K562 (cell line): ENCODE results near the gene RNF123. TPM values are rescaled to one million over a fixed set of nuclear protein-coding genes. Genes with fewer than 3 reads are reported as not detected.

Experiments
- ATAC-seq: fragments of 200-7000 bp; cut with Tn5 transposase; 3 replicates; pipeline ENCODE4 v1.9.1; 2020; ENCODE audit warnings: moderate library complexity
- BruUV-seq: library from RNA; stranded (reverse); fragments of 400-500 nt; replicated peaks from 2 replicates; lab custom pipeline; 2021; lab: Mats Ljungman, UMichigan
- CTCF ChIA-PET: fragments of 300-600 bp; formaldehyde crosslinking; extraction: SDS; loops from one replicate; lab custom pipeline; 2021; ENCODE audit warnings: low intra/inter-chr PET ratio; lab: Yijun Ruan, JAX
- POLR2A ChIA-PET: fragments of 300-600, 350-650 bp; sonication (Branson Sonifier 250); formaldehyde crosslinking; extraction: SDS; loops from one replicate; lab custom pipeline; 2021; ENCODE audit warnings: antibody characterized with exemption, inconsistent platforms; lab: Yijun Ruan, JAX
- DNase-seq, 4 experiments: peaks; one replicate each; pipeline versions ENCODE4 v3.0.0 to v3.0.0-alpha.2; 2011 to 2018; ENCODE audit warnings: low spot score in 3 of 4, mixed read lengths in 3 of 4; ENCODE audit errors: extremely low read depth in 1 of 4
- FAIRE-seq: peaks from 2 replicates; lab custom pipeline; 2011; peaks lifted over from hg19 to GRCh38; lab: Jason Lieb, UNC
- H2AFZ ChIP-seq: 2 replicates; pipeline ENCODE4 v1.6.0; 2011; ENCODE audit warnings: low read depth, low read length, control low read depth, inconsistent platforms
- H3K27ac ChIP-seq: fragments of 200-600 bp; 3 replicates; pipeline ENCODE4 v1.8.0; 2011; ENCODE audit warnings: low read depth, mild to moderate bottlenecking, control low read depth, inconsistent platforms, low read length, moderate library complexity, mixed read lengths; ENCODE audit errors: extremely low read depth
- H3K27me3 ChIP-seq, 2 experiments: fragments of 300-600 bp in 1 of 2; 2 replicates in 1 of 2; 3 replicates in 1 of 2; pipeline versions ENCODE4 v1.6.0 to v1.8.0; 2011; ENCODE audit warnings: inconsistent platforms in 2 of 2, low read length in 2 of 2, mild to moderate bottlenecking in 1 of 2, mixed read lengths in 1 of 2, moderate library complexity in 1 of 2; ENCODE audit not compliant: control insufficient read depth in 2 of 2, insufficient read depth in 2 of 2
- H3K36me3 ChIP-seq: fragments of 300-600 bp; 3 replicates; pipeline ENCODE4 v1.8.0; 2011; ENCODE audit warnings: mild to moderate bottlenecking, low read length, inconsistent platforms; ENCODE audit not compliant: control insufficient read depth, insufficient read depth
- H3K4me1 ChIP-seq, 2 experiments: fragments of 200-600 bp in 1 of 2; replicated peaks in 1 of 2; 2 replicates in 1 of 2; 3 replicates in 1 of 2; pipeline versions ENCODE4 v1.5.1 to v1.8.0; 2011; ENCODE audit warnings: inconsistent platforms in 2 of 2, low read length in 2 of 2, mild to moderate bottlenecking in 1 of 2, mixed read lengths in 1 of 2, moderate library complexity in 1 of 2; ENCODE audit not compliant: control insufficient read depth in 2 of 2, insufficient read depth in 2 of 2
- H3K4me2 ChIP-seq: 2 replicates; pipeline ENCODE4 v1.6.1; 2011; ENCODE audit warnings: low read length, control low read depth, inconsistent platforms, mixed read lengths; ENCODE audit not compliant: insufficient read depth
- H3K4me3 ChIP-seq: fragments of 200-600 bp; sonication (generic), shearing (Covaris generic); 2 replicates; pipeline ENCODE4 v1.5.1; 2016; ENCODE audit warnings: control low read depth, inconsistent platforms
- H3K79me2 ChIP-seq: fragments of 200-600 bp; 3 replicates; pipeline ENCODE4 v1.8.0; 2011; ENCODE audit warnings: low read length, inconsistent platforms; ENCODE audit not compliant: control insufficient read depth, insufficient read depth
- H3K9ac ChIP-seq, 2 experiments: 2 replicates each; pipeline versions ENCODE4 v1.6.0 to v1.6.1; 2011; ENCODE audit warnings: low read depth in 2 of 2, low read length in 2 of 2, control low read depth in 1 of 2, inconsistent platforms in 1 of 2, mild to moderate bottlenecking in 1 of 2, mixed read lengths in 1 of 2; ENCODE audit not compliant: insufficient read depth in 1 of 2
- H3K9me1 ChIP-seq: one replicate; pipeline ENCODE4 v1.6.0; 2011; ENCODE audit warnings: inconsistent platforms, mild to moderate bottlenecking, low read length, moderate library complexity; ENCODE audit not compliant: control insufficient read depth, insufficient read depth
- H3K9me3 ChIP-seq: replicated peaks from 2 replicates; pipeline ENCODE4 v1.5.1; 2011; ENCODE audit warnings: low read depth, low read length, inconsistent platforms; ENCODE audit not compliant: control insufficient read depth, insufficient read depth
- H4K20me1 ChIP-seq: replicated peaks from 2 replicates; pipeline ENCODE4 v1.6.1; 2011; ENCODE audit warnings: low read length, inconsistent platforms, mixed read lengths; ENCODE audit not compliant: control insufficient read depth, insufficient read depth
- ETS1 ChIP-seq: conservative IDR thresholded peaks from 2 replicates; pipeline ENCODE4 v1.6.1; 2011; ENCODE audit warnings: low read depth, mild to moderate bottlenecking, low read length; ENCODE audit not compliant: control insufficient read depth
- FOXJ2 ChIP-seq: fragments of 200-800 bp; sonication (Bioruptor generic); IDR thresholded peaks from 2 replicates; pipeline ENCODE4 v1.6.1; 2016; ENCODE audit warnings: missing genetic modification characterization, missing compliant biosample characterization
- GMEB1 ChIP-seq: fragments of 250-450 bp; sonication (Bioruptor Pico); IDR thresholded peaks from 2 replicates; pipeline ENCODE4 v1.4.0; 2020; ENCODE audit warnings: mild to moderate bottlenecking
- KDM2B ChIP-seq: fragments of 250-450 bp; sonication (Bioruptor Pico); IDR thresholded peaks from 2 replicates; pipeline ENCODE4 v1.8.0; 2021; ENCODE audit warnings: mild to moderate bottlenecking, moderate library complexity
- MAZ ChIP-seq, 2 experiments: fragments of 450-650 bp in 1 of 2; sonication (generic) in 1 of 2; formaldehyde crosslinking; IDR thresholded peaks in 1 of 2; conservative IDR thresholded peaks in 1 of 2; 2 replicates each; pipeline versions ENCODE4 v1.4.0 to v1.5.0; 2020; ENCODE audit warnings: mild to moderate bottlenecking in 1 of 2, missing genetic modification reagents in 1 of 2
- NFATC3 ChIP-seq: fragments of 450-650 bp; IDR thresholded peaks from 2 replicates; pipeline ENCODE4 v1.6.1; 2017; ENCODE audit warnings: mild to moderate bottlenecking
- PHF20 ChIP-seq: fragments of 450-650 bp; IDR thresholded peaks from 2 replicates; pipeline ENCODE4 v1.6.1; 2018; ENCODE audit not compliant: partially characterized antibody
- RAD51 ChIP-seq: fragments of 450-650 bp; IDR thresholded peaks from 2 replicates; pipeline ENCODE4 v1.7.1; 2016; ENCODE audit warnings: low read depth, mild to moderate bottlenecking, borderline replicate concordance
- RBM34 ChIP-seq: fragments of 200-400 bp; formaldehyde crosslinking; IDR thresholded peaks from 2 replicates; pipeline ENCODE4 v1.6.1; 2018; ENCODE audit warnings: low read length, borderline replicate concordance; ENCODE audit not compliant: insufficient read depth
- RFX5 ChIP-seq: IDR thresholded peaks from 2 replicates; pipeline ENCODE4 v1.6.1; 2011; ENCODE audit warnings: low read depth, mild to moderate bottlenecking, improper control_type of control experiment, low read length
- SPI1 ChIP-seq: IDR thresholded peaks from 2 replicates; pipeline ENCODE4 v1.6.1; 2011; ENCODE audit warnings: low read depth, low read length, control low read depth, borderline replicate concordance
- TBP ChIP-seq: optimal IDR thresholded peaks from 2 replicates; pipeline ENCODE3; 2011; ENCODE audit warnings: low read depth, low read length, improper control_type of control experiment
- WHSC1 ChIP-seq: IDR thresholded peaks from one replicate; pipeline ENCODE4 v1.6.1; 2012; ENCODE audit warnings: low read length, control low read depth, inconsistent platforms
- WGBS: fragments of 100-300 bp; shearing (Covaris generic); methylation state at CpG from one replicate; pipeline ENCODE4 v1.1.6; 2016; ENCODE audit warnings: low coverage, mixed read lengths; ENCODE audit not compliant: insufficient coverage; ENCODE audit errors: missing lambda C conversion rate; 5-methylcytosine and 5-hydroxymethylcytosine counted together
- in situ Hi-C: fragments of 300-500 bp; cut with MboI; formaldehyde crosslinking; loops from 4 replicates; pipeline ENCODE4 v1.15.0; 2018; ENCODE audit warnings: inconsistent platforms, mixed read lengths
- intact Hi-C: fragments of 100-400 bp; cut with micrococcal nuclease; formaldehyde crosslinking; loops from 2 replicates; pipeline ENCODE4 v1.14.2; 2022
- polyA plus RNA-seq, 8 experiments: library from polyadenylated mRNA; depleted of rRNA in 4 of 8; stranded (reverse) in 5 of 8; unstranded in 3 of 8; fragments of >200 nt; fragmentation: Nextera tagmentation in 2 of 8; fragmentation: Illumina TruSeq in 1 of 8; extraction: Ambion mirVana in 2 of 8; extraction: Trizol in 1 of 8; gene quantifications; 2 replicates each; pipeline versions ENCODE4 v1.2.1 to v1.2.3, GENCODE V29; 2011 to 2014; ENCODE audit warnings: inconsistent platforms in 1 of 8, missing spikeins in 1 of 8
- total RNA-seq, 7 experiments: library from RNA; depleted of rRNA in 6 of 7; stranded (reverse); fragments of >200 nt in 6 of 7; fragmentation: Illumina TruSeq in 2 of 7; extraction: Trizol in 2 of 7; gene quantifications; 2 replicates each; pipeline versions ENCODE4 v1.2.1 to v1.2.3, GENCODE V29; 2011 to 2021; ENCODE audit warnings: low replicate concordance in 1 of 7

The RNF123 gene
- total and polyA plus RNA-seq, 9 of the 15 experiments (the other 6 are each of a cell fraction or from before 2014, with no cell fraction given) = 8.7 to 53.1 (median 17.5) TPM

GRCh38 chr3:49738067-49738713 lies 48.8 kb downstream of the RNF123 start:
- CTCF ChIA-PET = no interaction called here
- in situ Hi-C loops = no loop called here
- 90% methylated on average over 6 of the region's 11 CpGs for WGBS

More at GRCh38 chr3:49738067-49738713, 48.8 kb downstream of the RNF123 start:
- Histone ChIP-seq H2AFZ (no peak overlapping the region), H3K4me3 (no peak overlapping the region), H3K9me1 (no peaks in the 10 kb centered on the region), H3K9ac (no peak overlapping the region; a peak in 1 of 4 replicates), H3K79me2 (no peaks in the 10 kb centered on the region; the same call in 1 of the 3 replicates), H3K27ac (no peak overlapping the region), H3K27me3 (no peaks in the 10 kb centered on the region), H3K9me3 (no peaks in the 10 kb centered on the region), H3K36me3 (peaks cover 57% of the 10 kb centered on the region), H3K4me2 (no peak overlapping the region), H4K20me1 (no peaks in the 10 kb centered on the region), H3K4me1 (no peaks in the 10 kb centered on the region)
- TF ChIP-seq TBP (no peak), NFATC3 (no peak), GMEB1 (CRISPR knock-in tag) (no peak), RBM34 (no peak), WHSC1 (no peak), FOXJ2 (tag) (no peak), SPI1 (no peak), MAZ (CRISPR knock-in tag; conservative IDR thresholded peaks at IDR 0.05 in 1 of 2, IDR thresholded peaks at IDR 0.05 in 1 of 2) (no peak), RAD51 (no peak), PHF20 (no peak), KDM2B (CRISPR knock-in tag) (no peak), RFX5 (no peak), ETS1 (no peak)
- BruUV-seq = no TSS peak
- intact Hi-C loops = no loop called here
- FAIRE-seq (no peak), ATAC-seq (no peak), DNase-seq (no peak)
- POLR2A ChIA-PET = interaction anchor here (0.5 to 1.4 kb wide), 2 partner anchors 14 to 377 kb away, joined by 3 to 4 read pairs; partner anchors contain the start of gene GMPPB
